Activated CD4-positive, alpha-beta T cell treated with anti-CD3 and anti-CD28 coated beads, Interleukin-10, Interleukin-2, amounts not matched to agents 100 ng/mL and 50 ng/mL, durations not matched to agents 16 hours and 8 hours (primary cell): ENCODE data around the gene NPR1.
"Not testable (repeated sequence)": the region's sequence is repeated elsewhere in the genome, so short reads cannot be mapped to it uniquely, and the experiment has no call there.

Source experiments
- DNase-seq: peaks from one replicate; pipeline ENCODE4 v3.0.0-alpha.2; 2020

Gene NPR1

DNA sequence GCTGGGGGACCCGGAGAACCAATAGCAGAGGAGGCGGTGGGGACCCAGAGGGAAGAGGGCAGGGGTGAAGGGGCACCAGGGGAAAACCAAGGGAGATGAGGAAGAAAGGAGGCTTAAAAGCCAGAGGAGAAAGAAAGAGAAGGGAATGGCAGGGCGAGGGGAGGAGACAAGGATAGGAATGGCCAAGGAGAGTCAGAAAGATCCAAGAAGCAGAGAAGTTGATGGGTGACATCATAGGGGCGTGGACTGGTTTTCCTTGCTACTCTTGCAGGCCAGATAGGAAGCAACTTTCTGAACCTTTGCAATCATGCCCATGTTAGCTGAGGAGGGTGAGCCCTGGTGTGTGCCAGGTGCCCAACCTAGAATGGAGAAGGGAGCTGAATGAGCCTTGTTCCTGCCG lies 5.4 kb downstream of the NPR1 start:
- no peak for DNase-seq

DNA sequence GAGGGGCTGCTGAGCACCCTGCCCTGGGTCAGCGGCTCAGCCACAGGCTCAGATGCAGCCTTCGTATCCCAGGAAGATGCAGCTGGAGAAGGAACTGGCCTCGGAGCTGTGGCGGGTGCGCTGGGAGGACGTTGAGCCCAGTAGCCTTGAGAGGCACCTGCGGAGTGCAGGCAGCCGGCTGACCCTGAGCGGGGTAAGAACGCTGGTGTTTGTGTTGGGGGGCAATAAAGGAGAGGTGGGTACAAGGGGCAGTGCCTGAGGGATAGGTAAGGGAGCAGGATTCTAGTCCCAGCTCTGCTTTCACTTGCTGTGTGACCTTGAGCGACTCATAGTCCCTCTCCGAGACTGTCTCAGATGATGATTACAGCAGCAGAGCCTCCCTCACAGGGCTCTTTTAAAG lies 6.4 kb downstream of the NPR1 start:
- no peak for DNase-seq

DNA sequence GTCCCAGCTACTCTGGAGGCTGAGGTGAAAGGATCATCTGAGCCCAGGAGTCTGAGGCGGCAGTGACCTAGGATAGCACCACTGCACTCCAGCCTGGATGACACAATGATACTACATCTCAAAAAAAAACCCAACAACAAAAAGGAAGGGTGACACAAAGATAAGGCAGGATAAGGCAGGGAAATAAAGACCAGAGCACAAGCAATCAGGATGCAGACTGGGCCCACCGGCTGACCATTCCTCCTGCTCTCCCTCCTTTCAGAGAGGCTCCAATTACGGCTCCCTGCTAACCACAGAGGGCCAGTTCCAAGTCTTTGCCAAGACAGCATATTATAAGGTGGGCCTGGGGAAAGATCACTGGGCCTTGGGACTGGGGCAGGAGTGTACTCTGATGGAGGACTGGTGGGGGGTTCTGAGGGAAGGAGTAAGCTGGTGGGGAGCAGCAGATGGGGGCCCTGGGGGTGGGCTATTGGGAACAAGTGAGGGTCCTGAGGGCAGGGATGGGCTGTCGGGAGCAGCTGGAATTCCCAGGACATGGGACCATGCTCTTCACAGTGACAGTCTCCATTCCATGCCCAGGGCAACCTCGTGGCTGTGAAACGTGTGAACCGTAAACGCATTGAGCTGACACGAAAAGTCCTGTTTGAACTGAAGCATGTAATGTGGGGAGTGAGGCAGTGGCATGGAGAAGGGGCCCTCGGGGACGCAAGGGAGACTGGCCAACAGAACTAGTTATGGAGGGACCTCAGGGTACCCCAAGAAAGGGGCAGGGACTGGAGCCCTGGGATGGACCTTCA lies 7.3 kb downstream of the NPR1 start:
- DNase-seq: no peak

DNA sequence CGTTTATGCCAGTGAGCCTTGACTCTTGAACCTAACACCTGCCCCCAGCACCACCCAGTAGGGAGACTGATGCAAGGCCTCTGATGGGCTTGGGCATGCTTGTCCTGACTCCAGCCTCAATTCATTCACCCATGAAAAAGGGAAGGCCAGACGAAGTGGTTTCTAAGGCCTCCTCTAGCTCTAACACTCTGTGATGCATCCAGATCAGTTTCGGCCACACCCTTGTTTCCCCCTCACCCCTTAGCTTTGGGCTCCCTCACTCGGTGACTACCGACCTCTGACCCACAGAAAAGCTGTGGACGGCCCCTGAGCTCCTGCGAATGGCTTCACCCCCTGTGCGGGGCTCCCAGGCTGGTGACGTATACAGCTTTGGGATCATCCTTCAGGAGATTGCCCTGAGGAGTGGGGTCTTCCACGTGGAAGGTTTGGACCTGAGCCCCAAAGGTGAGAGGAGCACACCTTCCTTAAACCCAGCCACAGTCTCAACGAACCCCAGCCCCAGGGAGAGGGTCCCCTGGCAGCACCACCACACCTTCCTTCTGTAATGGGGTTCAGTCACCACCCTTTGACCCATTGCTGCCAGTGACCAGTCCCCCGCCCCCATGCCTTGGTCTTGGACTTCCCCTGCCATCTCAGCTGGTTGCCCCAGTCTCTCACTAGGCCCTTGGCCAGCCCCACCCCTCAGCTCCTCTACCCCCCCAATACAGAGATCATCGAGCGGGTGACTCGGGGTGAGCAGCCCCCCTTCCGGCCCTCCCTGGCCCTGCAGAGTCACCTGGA lies 9.0 kb downstream of the NPR1 start:
- no peak for DNase-seq

DNA sequence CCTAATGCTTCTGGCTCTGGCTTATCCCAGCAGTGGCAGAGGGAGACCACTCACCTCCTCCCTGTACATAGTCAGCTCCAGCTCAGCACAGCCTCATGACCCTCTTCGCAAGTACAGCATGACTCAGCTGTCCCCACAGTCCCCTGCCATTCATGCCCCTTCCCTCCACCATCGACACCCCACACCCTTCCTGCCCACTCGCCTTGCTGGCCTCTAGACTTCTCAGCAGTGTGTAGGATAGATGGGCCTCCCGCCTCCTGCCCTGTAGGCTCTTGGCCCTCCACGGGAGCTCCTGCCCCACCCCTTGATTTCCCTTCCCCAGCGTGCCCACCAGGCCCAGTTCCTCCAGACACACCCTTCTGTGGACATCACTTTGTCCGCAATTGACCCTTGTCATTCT lies 9.8 kb downstream of the NPR1 start:
- no peak for DNase-seq

DNA sequence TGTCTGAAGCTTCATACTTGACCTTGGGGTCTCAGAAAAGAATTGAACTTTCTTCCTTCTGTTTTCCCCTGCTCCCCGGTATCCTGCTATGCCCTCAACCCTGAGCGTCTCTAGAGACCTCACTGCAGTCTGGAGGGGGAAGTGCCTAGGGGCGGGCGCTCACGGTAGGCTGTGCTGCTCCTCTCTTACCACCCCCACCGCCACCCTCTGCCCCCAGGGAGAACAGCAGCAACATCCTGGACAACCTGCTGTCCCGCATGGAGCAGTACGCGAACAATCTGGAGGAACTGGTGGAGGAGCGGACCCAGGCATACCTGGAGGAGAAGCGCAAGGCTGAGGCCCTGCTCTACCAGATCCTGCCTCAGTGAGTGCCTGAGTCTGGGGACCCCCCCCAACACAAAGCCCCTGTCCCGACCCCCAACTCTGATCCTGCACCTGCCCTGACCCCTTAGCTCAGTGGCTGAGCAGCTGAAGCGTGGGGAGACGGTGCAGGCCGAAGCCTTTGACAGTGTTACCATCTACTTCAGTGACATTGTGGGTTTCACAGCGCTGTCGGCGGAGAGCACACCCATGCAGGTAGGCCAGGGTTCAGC lies 10.3 kb downstream of the NPR1 start:
- no peak for DNase-seq

DNA sequence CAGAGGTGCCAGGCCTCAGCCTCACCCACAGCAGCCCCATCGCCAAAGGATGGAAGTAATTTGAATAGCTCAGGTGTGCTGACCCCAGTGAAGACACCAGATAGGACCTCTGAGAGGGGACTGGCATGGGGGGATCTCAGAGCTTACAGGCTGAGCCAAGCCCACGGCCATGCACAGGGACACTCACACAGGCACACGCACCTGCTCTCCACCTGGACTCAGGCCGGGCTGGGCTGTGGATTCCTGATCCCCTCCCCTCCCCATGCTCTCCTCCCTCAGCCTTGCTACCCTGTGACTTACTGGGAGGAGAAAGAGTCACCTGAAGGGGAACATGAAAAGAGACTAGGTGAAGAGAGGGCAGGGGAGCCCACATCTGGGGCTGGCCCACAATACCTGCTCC lies 15.0 kb downstream of the NPR1 start:
- no peak for DNase-seq

DNA sequence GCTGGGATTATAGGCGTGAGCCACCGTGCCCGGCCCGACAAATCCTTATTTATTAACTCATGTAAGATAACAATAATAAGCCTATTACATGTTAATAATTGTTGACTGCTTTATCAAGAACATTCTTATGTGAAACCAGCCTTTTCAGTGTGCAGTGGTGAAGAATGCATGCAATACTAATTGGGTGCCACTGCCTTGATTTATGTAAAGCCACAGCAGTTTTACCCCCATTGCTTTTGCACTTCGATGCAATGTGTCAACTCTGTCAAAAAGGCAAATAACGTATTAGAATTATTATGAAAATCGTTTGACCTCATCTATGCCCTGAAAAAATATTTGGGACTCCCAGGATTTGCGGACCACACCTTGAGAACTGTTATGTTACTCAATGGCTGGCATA lies 18.3 kb downstream of the NPR1 start:
- DNase-seq: no peak

DNA sequence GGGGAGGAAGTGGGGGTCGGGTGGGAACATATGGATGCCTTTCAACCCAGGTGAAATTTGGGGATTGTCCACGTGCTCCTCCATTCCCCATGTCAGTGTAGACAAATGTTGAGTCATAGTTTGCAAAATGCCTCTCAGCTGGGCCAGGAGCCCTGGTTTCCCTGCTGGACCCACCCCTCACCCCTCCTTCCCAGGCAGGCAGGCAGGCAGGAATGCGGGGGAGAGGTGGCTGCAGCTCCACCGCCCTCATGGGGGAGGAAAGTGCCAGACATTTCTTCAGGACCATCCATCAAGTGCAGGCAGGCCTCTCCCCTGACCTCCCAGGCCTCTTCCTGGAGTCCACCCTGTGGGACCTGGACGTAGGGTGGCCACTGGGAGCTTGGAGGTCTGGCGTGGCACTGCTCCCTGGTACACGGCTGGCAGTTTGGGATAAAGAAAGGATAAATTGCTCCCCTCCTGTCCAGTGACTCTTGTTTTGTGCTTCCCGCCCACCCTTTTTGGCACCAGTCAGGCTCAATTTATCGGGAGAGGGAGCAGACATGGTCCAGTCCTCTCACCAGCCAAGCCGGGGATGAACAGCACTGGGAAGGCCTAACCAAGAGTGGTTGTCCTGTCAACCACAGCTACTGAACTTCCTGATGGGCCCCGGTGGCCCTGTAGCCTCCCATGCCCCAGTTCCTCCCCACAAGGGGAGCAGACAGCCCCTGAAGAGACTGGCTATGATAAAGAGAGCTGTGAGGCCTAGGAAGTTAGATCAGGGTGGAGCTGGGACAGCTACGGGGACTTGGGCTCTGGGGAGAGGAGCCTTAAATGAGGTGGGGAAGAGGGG lies 18.9 kb downstream of the NPR1 start:
- no peak for DNase-seq

DNA sequence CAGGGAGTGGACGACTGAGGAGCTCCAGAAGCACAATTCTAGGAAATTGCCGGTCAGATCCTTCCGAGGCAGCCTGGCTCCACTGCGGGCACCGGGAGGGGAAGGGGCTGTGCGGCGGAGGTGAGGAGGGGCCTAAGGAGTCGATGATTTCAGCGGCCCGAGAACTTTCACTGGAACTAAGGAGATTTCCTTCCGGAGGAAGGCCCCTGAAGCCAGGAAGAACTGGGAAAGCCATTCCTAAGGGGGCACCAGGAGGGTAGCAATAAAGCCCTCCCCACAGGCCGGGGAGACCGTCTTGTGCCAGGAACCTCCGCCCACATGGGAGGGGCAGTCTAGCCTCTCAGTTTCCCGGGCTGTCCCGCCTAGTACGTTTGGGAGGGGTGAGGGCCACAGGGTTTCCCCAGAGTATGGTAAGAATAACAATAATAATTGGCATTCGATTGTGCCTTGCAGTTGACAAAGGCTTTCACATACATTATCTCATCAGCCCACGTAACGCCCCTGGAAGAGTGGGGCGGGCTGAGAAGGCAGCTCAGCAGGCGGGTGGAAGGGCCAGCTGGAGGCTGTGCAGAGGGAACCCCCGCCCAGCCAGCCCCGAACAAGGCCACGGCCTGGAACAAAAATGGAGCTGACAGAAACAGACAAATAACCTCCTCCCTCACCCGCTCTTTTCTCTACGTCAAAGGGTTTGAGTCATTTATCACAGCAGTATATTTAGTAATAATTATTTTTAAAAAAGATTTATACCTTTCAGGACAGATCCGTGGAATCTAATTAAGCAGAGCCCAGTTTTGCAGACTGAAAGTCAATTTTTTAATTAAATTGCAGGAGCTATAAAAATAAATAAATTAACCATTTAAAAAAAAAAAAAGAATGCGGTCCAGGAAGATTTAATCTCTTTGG lies 19.8 kb downstream of the NPR1 start:
- DNase-seq: no peak

DNA sequence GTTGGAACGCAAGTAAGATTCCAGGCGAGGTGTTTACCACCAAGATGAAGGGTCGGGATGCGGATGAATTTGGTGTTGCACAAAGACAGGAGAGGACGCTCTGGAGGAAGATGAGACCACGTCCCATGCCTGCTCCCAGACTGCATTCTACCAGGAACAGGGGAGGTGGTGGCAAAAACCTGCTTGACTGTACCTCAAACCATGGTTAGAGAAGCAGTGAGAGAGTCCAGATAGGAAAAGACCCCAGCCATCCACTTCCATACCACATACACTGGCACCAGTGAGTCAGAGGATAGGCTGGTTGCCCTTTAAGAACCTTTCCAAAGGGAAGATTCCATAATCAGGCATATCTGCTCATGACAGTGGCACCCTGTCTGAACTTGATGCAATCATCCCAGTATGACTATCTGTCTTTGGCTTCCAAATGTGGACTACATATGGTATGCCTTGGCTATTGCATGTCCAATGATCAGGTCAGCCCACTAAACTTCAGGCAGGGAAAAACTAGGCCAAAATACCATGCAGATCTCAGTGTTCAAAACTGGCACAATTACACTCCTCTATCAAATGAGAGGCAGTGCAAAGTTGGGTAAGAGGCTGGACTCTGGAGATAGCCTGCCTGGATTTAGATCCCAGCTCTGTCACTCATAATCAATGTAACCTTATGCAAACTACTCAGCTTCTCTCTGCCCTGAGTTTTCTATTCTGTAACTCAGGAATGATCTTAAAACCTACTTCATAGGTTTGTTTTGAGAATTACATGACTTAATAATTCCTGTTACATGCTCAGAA lies 20.6 kb downstream of the NPR1 start:
- no peak for DNase-seq

DNA sequence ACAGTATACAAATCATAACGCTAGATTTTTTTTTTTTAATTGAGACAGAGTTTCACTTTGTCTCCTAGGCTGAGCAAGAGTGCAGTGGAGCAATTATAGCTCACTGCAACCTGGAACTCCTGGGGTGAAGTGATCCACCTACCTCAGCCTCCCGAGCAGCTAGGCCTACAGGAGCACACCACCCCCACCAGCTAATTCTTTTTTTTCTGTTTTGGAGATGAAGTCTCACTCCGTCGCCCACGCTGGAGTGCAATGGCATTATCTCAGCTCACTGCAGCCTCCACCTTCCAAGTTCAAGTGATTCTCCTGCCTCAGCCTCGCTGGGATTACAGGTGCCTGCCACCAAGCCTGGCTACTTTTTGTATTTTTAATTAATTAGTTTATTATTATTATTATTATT lies 21.3 kb downstream of the NPR1 start:
- DNase-seq: no peak

DNA sequence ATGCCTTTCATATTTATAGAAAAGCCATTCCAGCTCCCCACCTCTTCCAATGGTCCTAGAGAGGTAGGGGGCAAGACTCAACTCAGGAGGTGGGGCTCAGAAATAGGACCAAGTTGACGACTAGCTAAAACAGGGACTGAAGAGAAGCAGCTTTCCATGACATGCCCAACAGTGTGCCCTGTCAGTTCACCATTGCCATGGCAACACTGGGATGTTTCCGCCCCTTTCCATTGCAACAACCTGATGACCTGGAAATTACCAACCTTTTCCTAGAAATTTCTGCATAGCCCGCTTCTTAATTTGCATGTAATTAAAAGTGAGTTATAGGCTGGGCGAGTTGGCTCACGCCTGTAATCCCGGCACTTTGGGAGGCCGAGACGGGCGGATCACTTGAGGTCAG lies 27.0 kb downstream of the NPR1 start:
- DNase-seq: no peak

DNA sequence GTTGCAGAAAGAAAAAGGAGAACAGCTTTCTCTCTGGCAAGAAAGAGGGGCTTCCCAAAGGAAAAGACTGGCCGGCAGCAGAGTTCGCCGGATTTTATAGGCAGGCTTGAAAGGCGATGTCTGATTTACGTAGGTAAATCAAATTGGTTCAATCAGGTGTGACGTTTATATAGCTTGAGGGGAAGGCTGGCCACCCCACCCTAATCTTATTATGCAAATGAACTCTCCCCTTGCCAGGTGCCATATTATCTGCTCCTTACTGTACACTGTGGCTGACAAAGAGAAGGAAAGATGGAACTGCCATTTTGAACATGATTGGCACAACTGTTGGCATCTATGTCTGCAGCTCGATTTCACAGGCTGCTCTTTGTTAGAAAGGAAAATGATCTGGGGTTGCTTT lies 32.5 kb downstream of the NPR1 start:
- DNase-seq: no peak

DNA sequence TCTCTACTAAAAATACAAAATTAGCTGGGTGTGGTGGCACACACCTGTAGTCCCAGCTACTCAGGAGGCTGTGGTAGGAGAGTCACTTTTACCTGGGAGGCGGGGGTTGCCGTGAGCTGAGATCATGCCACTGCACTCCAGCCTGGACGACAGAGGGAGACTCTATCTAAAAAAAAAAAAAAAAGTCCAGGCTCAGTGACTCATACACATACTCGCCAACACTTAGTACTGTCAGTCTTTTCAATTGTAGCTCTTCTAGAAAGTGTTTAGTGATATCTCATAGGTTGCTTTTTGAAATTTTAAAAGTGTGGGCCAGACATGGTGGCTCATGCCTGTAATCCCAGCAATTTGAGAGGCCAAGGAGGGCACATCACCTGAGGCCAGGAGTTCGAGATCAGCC lies 37.7 kb downstream of the NPR1 start:
- DNase-seq: not testable (repeated sequence)

DNA sequence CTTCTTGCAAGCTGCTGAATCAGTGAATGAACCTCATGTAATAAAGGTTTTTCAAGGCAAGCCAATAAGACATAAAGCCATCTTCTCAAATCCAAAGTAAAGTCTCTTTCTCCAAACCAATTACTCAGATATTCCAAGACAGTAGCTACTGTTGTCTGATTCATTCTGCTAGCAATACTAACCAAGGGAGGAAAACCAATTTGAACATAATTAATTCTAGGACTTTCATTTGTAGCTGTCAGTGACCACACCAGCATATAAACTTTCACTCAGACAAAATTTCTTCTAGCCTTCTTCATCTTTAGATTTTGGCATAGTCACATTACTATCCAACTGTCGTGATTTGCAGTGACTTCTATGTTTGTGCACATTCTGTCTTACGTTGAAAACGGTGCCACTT lies 38.8 kb downstream of the NPR1 start:
- peak; percentile 61 for DNase-seq

DNA sequence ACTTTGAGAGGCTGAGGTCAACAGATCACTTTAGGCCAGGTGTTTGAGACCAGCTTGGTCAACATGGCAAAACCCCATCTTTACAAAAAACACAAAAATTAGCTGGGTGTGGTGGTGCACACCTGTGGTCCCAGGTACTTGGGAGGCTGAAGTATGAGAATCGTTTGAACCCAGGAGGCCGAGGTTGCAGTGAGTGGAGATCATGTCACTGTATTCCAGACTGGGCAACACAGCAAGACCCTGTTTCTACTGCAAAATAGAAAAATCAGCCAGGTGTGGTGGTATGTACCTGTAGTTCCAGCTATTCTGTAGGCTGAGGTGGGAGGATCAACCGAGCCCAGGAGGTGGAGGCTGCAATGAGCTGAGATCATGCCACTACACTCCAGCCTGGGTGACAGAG lies 45.2 kb downstream of the NPR1 start:
- no peak for DNase-seq

DNA sequence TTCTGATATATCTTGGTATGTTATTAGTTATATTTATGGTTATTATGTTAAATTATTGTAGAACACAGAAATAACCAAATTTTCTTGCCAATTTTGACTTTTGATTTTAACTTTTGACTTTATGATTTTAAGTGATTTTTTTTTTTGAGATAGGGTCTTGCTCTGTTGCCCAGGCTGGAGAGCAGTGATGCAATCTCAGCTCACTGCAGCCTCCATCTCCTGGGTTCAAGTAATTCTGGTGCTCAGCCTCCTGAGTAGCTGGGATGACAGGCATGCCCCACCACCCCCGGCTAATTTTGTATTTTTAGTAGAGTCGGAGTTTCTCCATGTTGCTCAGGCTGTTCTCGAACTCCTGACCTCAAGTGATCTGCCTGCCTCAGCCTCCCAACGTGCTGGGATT lies 46.1 kb downstream of the NPR1 start:
- not testable (repeated sequence) for DNase-seq

DNA sequence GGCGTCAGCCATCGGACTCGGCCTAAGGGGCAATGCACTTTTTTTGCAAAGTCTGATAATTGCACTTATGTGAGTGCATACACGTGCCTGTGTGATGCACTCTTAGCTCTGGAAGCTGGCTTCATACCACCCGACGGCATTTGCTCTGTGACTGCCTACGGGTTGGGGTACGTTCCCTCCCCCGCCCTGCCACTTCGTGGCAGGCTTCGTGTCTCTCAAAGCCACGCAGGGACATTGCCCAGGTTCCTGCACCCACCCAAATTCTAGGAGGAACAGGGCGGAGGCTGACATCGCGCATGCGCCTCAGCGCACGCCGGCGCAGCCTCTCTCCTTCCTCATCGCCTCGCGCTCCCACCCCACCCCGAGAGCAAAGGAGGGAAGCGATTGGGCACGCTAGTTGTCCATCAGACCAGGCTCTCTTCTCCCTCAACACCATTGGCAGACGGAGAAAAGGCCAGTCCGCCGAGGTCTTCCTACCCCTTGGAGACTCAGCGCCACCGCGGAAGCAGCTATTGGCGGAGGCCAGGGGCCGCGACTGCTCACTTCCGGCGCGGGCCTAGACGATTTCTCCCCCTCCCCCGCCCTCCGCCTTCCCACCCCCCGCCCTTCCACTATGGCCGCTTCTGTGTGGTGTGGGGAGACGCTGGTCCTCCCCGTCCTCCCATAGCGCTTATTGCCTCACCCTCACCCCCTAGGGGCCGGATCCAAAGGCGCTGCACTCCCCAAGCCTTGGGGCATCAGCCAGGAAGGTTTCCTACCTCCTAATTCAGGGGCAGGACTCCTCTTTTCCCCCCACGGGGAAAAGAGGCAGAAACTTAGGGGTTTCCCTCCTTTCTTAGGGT lies 49.2 kb downstream of the NPR1 start, which contains the start of gene INTS3:
INTS3 (plus strand) TSS at position 588 of the 842 bp plus-strand sequence. CDS start 585 bp downstream, outside the sequence.
- peak; percentile 100 for DNase-seq
